ENCODE measurements around the gene TBC1D22A.

DNA sequence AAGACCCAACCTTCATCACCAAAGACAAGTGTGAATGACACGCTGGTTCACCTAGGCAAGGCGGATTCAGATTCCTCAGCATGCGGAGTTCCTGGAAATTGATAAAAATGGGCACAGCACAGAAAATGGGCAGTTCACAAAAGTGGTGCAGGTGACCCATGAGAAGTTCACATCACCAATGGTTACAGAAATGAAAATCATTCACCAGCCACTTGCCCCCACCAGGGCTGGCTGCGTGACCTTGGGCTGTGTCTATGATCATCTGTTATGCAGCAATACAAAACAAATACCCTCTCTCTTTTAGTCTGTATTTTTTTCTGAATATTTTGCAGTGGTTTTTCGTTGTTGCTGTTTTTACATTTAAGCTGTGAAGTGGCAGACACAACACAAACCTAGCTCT is 415.9 kb downstream of the TBC1D22A start:
- TF ChIP-seq, protein P1, sequence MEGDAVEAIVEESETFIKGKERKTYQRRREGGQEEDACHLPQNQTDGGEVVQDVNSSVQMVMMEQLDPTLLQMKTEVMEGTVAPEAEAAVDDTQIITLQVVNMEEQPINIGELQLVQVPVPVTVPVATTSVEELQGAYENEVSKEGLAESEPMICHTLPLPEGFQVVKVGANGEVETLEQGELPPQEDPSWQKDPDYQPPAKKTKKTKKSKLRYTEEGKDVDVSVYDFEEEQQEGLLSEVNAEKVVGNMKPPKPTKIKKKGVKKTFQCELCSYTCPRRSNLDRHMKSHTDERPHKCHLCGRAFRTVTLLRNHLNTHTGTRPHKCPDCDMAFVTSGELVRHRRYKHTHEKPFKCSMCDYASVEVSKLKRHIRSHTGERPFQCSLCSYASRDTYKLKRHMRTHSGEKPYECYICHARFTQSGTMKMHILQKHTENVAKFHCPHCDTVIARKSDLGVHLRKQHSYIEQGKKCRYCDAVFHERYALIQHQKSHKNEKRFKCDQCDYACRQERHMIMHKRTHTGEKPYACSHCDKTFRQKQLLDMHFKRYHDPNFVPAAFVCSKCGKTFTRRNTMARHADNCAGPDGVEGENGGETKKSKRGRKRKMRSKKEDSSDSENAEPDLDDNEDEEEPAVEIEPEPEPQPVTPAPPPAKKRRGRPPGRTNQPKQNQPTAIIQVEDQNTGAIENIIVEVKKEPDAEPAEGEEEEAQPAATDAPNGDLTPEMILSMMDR (IDR thresholded peaks at IDR 0.05; ENCODE audit: low read length) = no peak
- TF ChIP-seq EZH2 (optimal IDR thresholded peaks at IDR 0.05; ENCODE audit: low read depth, low read length) = no peak
